ENCODE results near the gene CPNE8. TPM values are rescaled to one million over a fixed set of nuclear protein-coding genes. Genes with fewer than 3 reads are reported as not detected.

CPNE8 gene
- 21.2 and 24.9 TPM in 2 replicates for total RNA-seq

- no peak for DNase-seq (ENCODE audit: extremely low read depth, low read depth, low spot score)
Measured at GRCh38 chr12:38905480-38906351, at the start of gene CPNE8. TSS of gene CPNE8 (minus strand) at chr12:38905591. CDS start at chr12:38905534, 57 bp downstream.

DNA sequence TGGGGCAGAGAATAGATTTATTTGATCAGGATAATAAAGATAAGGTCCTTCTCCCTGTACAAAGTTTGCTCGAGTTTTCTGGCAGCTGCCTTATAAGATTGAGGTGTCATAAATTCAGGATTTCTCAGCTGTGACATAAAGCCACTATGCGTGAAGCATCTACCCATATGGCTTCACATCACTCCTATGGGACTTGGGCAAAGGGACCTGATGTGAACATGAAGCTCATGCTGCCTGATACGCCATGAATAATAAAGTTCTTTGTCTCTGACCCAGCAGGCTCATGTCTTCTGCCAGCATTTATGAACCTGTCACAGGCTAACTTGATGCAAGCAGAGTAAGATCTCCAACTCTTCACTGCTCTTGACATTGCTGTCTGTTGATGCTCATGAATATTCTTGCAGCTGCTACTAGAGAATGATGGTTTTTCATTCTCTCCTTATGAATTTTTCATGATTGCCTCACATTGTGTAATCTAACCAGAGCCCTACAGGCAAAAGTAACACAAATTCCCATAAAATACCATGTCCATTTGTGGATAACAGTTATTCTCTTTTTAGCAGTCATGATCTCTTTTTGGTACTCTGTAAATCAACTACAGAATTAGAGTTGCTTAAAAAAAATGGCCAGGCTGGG is 49.0 kb upstream of the CPNE8 start:
- DNase-seq (ENCODE audit: extremely low read depth, low read depth, low spot score) = no peak

GRCh38 chr12:38949363-38949762 is 44.0 kb upstream of the CPNE8 start:
- no peak for DNase-seq (ENCODE audit: extremely low read depth, low read depth, low spot score)

DNA sequence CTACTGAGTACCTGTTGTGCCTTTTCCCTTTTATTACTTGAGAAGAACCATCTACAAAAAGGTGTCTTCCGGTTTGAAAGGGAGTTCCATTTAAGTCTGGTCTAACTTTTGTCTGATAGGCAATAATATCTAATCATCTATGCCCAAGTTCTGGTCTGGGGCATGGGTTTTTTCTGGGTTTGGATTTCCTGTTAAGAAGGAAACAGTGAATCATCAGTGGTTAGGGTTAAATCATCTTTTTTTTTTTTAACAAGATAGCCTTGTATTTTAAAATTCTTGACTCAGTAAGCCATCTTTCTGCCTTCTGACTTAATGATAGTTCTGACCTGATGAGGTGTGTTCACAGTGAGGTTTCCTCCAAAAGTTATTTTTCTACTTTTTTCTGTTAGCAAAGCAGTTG is 29.3 kb upstream of the CPNE8 start:
- DNase-seq (ENCODE audit: extremely low read depth, low read depth, low spot score) = no peak

GRCh38 chr12:38934078-38934584 is 28.7 kb upstream of the CPNE8 start:
- DNase-seq (ENCODE audit: extremely low read depth, low read depth, low spot score) = no peak

DNA sequence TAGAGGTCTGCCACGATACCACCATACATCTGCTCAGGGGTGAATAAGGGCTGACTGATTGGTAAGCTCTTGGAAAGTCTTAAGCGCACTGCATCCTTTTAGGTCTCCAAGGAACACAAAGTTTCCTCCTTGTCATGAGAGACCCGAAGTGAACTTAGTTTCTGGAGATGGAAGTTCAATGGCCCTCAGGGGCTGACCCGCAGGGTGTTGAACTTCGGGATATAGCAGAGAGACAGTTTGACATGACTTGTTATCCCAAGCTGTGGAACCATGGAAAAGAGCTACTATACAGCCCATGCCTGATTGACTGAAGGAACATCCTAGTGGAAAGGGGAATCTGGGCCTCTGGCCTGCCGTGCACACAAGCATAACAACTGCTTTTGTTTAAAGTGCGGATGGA is 26.9 kb upstream of the CPNE8 start:
- DNase-seq (ENCODE audit: extremely low read depth, low read depth, low spot score) = no peak

DNA sequence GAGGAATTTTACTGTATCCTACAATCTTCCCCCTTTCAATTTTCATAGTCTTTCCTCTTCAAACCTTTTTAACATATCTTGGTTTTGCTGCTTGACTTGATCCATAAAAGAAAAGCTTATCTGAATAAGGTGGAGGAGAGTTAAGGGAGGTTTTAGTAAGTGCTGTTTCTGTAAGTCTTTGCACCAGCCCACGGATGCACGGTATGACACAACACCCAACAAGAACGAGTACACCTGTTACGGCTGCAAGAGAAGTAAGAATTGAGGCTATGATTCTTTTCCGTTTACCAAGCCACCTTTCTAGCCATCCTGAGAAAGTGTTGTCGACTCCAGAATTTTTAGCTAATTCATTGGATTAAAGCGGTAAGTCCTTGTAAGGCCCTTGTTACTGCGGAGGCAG is 26.1 kb upstream of the CPNE8 start:
- DNase-seq (ENCODE audit: extremely low read depth, low read depth, low spot score) = no peak

- DNase-seq (ENCODE audit: extremely low read depth, low read depth, low spot score) = no peak
Measured at GRCh38 chr12:38930990-38931389, 25.6 kb upstream of the CPNE8 start.

DNA sequence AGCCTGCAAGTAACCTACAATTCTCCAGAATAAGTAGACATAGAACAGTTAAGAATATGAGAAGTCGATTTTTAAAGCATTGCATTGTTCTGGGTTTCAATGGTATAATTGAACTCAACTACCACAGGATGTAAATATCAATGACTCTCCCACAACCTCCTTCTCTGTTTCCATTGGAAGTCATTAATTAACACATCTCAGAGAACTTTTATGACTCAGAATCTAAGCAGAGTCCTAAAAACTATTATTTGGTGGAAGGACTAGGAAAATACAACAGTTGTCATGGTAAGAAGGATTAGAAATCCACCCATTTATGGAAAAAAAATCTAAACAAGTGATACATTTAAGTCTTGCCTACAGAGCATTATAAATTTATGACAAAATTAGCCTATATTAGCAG is 21.1 kb upstream of the CPNE8 start:
- no peak for DNase-seq (ENCODE audit: extremely low read depth, low read depth, low spot score)

DNA sequence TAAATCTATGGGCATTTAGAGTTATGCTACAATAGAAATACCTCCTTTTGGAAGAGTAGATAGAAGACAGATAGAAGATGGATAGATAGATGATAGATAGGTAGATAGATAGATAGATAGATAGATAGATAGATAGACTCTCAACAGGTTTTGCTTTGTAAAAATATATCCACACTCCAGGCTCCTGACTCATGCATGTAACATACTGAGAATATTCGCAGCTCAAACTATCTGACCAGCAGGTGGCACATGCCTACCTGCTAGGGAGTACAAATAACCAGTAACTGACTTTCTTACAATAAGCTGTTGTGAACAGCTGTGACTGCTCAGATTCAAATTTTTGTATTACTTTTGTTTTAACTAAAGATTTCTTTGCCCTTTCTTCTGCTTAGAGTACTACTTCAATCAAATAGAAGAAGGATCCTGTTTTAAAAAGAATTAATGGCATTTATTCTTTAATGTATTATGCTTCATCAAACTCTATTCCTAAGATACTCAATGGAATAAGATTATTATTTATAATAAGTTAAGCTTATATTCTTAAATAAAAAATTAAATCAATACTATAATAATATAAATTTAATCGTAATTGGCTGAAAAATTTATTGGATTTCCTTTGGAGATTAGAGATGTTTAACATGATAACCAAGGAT is 15.8 kb upstream of the CPNE8 start:
- no peak for DNase-seq (ENCODE audit: extremely low read depth, low read depth, low spot score)

DNA sequence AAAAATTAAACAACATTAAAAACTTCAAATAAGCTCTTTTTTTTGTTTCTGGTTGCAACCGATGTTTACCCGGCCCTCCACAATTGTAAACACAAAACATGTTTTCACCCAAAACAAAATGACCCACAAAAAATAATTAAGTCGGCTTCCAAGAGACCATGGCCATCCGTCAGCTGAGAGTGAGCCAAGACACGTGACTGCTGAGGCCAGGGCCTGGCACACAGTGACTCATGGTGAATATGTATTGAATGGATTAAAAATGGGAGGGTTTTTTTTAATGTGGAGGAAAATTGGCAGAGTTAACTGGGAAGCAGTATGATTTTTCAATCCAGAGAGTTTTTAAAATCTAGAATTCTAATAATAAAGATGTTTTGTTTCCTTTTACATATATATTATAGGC is 13.8 kb upstream of the CPNE8 start:
- DNase-seq (ENCODE audit: extremely low read depth, low read depth, low spot score) = no peak

- no peak for DNase-seq (ENCODE audit: extremely low read depth, low read depth, low spot score)
Measured at GRCh38 chr12:38915429-38916182, 10.2 kb upstream of the CPNE8 start.

GRCh38 chr12:38912116-38912515 is 6.7 kb upstream of the CPNE8 start:
- no peak for DNase-seq (ENCODE audit: extremely low read depth, low read depth, low spot score)

DNA sequence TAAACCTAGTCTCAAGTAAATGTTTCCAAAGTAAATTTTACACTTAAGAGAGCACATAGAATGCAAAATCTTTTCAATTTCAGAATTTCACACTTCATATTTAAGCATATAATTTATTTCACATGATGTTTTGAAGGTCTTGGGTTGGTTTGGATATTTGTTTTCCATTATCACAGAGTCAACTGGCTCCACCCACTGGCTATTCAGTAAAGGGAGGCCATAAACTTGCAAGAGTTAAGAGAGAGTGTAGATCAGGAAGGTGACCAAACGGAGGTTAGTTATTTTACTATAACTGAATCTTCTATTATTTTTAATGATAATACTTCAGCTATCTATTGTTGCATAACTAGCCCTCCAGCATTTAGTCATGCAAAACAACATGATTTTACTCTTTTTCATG is 6.2 kb upstream of the CPNE8 start:
- DNase-seq (ENCODE audit: extremely low read depth, low read depth, low spot score) = no peak

- no peak for DNase-seq (ENCODE audit: extremely low read depth, low read depth, low spot score)
Measured at GRCh38 chr12:38907201-38907923, 2.0 kb upstream of the CPNE8 start.

DNA sequence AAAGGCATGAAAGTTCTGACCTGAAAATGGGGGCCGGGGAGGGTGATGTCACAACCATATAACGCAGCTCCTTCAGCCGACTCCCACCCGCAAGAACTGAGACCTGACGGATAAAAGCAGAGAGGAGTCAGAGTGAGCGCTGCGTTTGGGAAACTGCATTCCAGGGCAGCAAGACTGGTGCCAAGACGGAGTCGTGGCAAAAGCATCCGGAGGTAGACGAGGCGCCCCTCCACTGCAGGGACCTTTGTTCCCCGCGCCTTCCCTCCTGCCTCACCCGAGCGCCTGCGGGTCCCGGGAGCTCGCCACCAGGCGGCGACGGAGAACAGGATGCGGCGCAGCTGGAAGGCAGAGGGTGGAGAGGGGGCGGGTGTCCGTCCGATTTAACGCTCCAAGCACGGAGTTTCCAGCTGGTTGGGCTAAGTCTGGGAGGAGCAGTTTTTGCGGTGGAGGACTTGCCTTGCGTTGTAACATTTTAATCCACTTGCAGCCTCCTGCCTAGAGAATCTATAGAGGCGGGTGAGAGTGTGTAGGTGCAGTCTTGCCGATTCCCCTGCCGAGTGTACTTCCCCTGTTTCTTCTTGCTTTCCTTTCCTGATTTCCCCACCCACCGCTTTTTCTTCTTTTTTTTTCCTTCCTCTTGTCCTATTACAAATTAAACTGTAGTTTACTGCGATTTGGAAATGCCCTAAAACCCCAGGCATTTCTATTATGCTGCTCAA is 1.2 kb upstream of the CPNE8 start:
- no peak for DNase-seq (ENCODE audit: extremely low read depth, low read depth, low spot score)

DNA sequence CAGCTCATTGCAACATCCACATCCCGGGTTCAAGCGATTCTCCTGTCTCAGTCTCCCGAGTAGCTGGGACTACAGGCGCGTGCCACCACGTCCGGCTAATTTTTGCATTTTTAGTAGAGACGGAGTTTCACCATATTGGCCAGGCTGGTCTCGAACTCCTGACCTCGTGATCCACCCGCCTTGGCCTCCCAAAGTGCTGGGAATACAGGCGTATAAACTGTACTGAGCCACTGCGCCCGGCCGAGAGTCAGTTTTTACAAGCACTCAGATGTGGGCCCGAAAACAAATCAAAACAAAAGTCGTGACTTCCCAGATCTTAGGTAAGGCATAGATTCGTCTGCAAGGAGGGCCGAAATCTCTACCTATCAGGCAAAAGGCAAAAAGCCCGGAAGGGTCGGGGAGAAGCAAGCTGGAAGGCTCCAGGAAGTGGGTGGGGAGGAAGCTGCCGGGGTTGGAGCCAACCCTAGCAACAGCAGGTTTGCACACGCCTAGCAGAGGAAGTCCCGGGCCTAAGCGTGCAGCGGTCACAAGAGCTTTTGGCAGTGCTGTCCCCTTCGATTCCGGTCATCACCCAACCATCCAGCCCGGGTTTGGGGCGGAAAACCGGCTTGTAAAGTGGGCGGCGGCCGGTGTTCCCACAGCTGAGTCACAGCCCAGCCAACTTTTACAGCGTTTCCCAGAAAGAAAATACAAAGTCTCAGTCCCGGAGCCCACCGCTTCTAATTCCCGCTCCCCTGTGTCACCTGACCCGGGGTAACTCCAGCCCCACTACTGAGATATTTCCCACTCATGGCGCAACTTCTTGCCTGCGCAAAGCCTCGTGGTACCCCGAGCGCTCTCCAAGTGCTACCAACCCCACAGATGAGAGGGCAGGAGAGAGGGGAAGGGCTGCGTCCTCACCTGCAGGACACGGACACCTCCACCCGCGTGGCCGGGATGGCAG is 583 bp downstream of the CPNE8 start:
- no peak for DNase-seq (ENCODE audit: extremely low read depth, low read depth, low spot score)

DNA sequence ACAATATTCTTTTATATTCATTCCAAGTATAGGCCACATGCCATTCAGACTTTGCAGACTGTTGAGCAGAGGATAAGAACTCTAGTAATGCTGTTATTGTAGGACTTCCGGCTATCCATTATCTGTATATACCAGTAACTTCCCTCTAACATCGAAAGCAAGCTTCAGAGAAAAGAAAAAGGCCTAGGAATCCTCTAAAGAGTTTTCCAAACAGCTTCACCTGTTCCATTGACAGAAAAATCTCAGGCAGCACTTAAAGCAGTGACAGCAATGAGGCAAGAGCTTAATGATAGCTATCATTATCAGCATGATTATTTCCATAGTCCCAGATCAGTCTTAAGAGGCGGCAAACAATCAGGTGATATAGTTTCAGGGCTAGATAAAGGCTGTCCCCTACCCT is 1.8 kb downstream of the CPNE8 start:
- no peak for DNase-seq (ENCODE audit: extremely low read depth, low read depth, low spot score)

Measured in glomerular endothelial cell (primary cell).